Spleen (tissue), 11 donors: ENCODE data around the gene EQTN. TPM values are rescaled to one million over a fixed set of nuclear protein-coding genes. Genes with fewer than 3 reads are reported as not detected.

Experiments
- DNase-seq: peaks from one replicate; pipeline ENCODE4 v3.0.0-alpha.2; 2020
- H3K27ac ChIP-seq, 8 donors: fragments of 200-600 bp; sonication (generic) in 7 of 8; 1 replicate in 4 of 8; 2 replicates in 4 of 8; pipeline versions ENCODE4 v1.5.0 to v1.8.0; 2016 to 2021; ENCODE audit warnings: inconsistent platforms in 4 of 8, mild to moderate bottlenecking in 4 of 8, moderate library complexity in 1 of 8
- H3K27me3 ChIP-seq, 7 donors: fragments of 200-600 bp; sonication (generic) in 6 of 7; replicated peaks in 1 of 7; 1 replicate in 4 of 7; 2 replicates in 3 of 7; pipeline versions ENCODE4 v1.5.0 to v1.8.0; 2016 to 2021; ENCODE audit warnings: inconsistent platforms in 3 of 7, mild to moderate bottlenecking in 1 of 7
- H3K36me3 ChIP-seq, 6 donors: fragments of 200-600 bp; sonication (generic) in 5 of 6; 1 replicate in 4 of 6; 2 replicates in 2 of 6; pipeline versions ENCODE4 v1.5.0 to v1.8.0; 2016 to 2021; ENCODE audit warnings: inconsistent platforms in 2 of 6
- H3K4me1 ChIP-seq, 6 donors: fragments of 200-600 bp; sonication (generic) in 5 of 6; 1 replicate in 3 of 6; 2 replicates in 3 of 6; pipeline versions ENCODE4 v1.5.0 to v1.8.0; 2016 to 2021; ENCODE audit warnings: inconsistent platforms in 3 of 6
- H3K4me3 ChIP-seq, 8 donors: fragments of 200-600 bp; sonication (generic) in 7 of 8; 1 replicate in 4 of 8; 2 replicates in 4 of 8; pipeline versions ENCODE4 v1.5.0 to v1.8.0; 2016 to 2021; ENCODE audit warnings: inconsistent platforms in 4 of 8, mild to moderate bottlenecking in 4 of 8, moderate library complexity in 2 of 8
- H3K9me3 ChIP-seq, 8 donors: fragments of 200-600 bp; sonication (generic) in 7 of 8; 1 replicate in 4 of 8; 2 replicates in 4 of 8; pipeline versions ENCODE4 v1.5.0 to v1.8.0; 2016 to 2021; ENCODE audit warnings: inconsistent platforms in 4 of 8
- CTCF ChIP-seq, 11 experiments: fragments of 200-600 bp in 7 of 11; fragments of 450-650 bp in 4 of 11; sonication (generic) in 4 of 11; IDR thresholded peaks in 8 of 11; conservative IDR thresholded peaks in 3 of 11; 1 replicate in 7 of 11; 2 replicates in 4 of 11; pipeline versions ENCODE4 v1.4.0 to v1.8.0; 2016 to 2021; ENCODE audit warnings: antibody characterized with exemption in 11 of 11, inconsistent platforms in 4 of 11, mild to moderate bottlenecking in 1 of 11
- POLR2A ChIP-seq, 3 donors: fragments of 450-650 bp; IDR thresholded peaks; one replicate each; pipeline ENCODE4 v1.5.1; 2017; ENCODE audit warnings: antibody characterized with exemption in 3 of 3, mild to moderate bottlenecking in 1 of 3
- POLR2AphosphoS5 ChIP-seq, 3 donors: sonication (generic); formaldehyde crosslinking; IDR thresholded peaks; one replicate each; pipeline ENCODE4 v1.5.1; 2017; ENCODE audit warnings: antibody characterized with exemption in 3 of 3
- WGBS, 5 donors: extraction: QIAGEN DNeasy Blood & Tissue Kit in 3 of 5; methylation state at CpG; one replicate each; pipeline versions ENCODE4 v1.1.5 to v1.1.7; 2013 to 2018; 5-methylcytosine and 5-hydroxymethylcytosine counted together
- intact Hi-C: fragments of 100-400 bp; cut with DNase I; formaldehyde crosslinking; loops from one replicate; pipeline ENCODE4 v1.15.0; 2023; ENCODE audit warnings: low total_unique reads
- polyA plus RNA-seq, 3 donors: library from polyadenylated mRNA; stranded (reverse); fragments of 200-250 nt; gene quantifications; one replicate each; pipeline ENCODE4 v1.2.1, GENCODE V29; 2013
- total RNA-seq, 7 donors: library from RNA; depleted of rRNA in 3 of 7; stranded (reverse); fragments of >200 nt in 3 of 7; fragmentation: NEBNext Ultra II Directional in 4 of 7; extraction: Animal tissue kit (Norgen Biotek cat#: 25700) in 4 of 7; gene quantifications; one replicate each; pipeline versions ENCODE4 v1.1.0 to v1.2.1, GENCODE V29; 2016 to 2021
- donor health status: healthy with polysubstance abuse.
- donor health status: DM: no; HTN: no; CAD: no; lungs with moderate emphysema.
- donor health status: DM: no; HTN: no; CAD: no.
- donor health status: Bipolar disorder and iron deficiency.
- donor health status: healthy.
- donor health status: DM: no; HTN: no; CAD: no.
- donor health status: DM: yes; HTN: yes; CAD: no.

EQTN gene
- total and polyA plus RNA-seq, 10 donors: 0.26 to 1.3 (median 0.35) TPM; not detected in 5

- TF ChIP-seq CTCF (IDR thresholded peaks at IDR 0.05 in 8 of 11, conservative IDR thresholded peaks at IDR 0.05 in 3 of 11): no peak
- TF ChIP-seq POLR2A (IDR thresholded peaks at IDR 0.05): no peak
- intact Hi-C loops: no loop called here
- H3K27ac ChIP-seq: no peak overlapping the region
- peaks cover 4 to 6% (median 5%) of the 10 kb centered on the region in 6 donors for H3K4me1 ChIP-seq
- H3K9me3 ChIP-seq: no peaks in the 10 kb centered on the region
- 82 to 88% (median 84%) methylated on average over 3 of the region's 3 CpGs for WGBS, 5 donors
- H3K36me3 ChIP-seq: peaks cover 0 to 53% (median 2%) of the 10 kb centered on the region in 6 donors
- no peak overlapping the region for H3K4me3 ChIP-seq
- no peak for DNase-seq
- no peaks in the 10 kb centered on the region for H3K27me3 ChIP-seq
These were observed 31.5 kb upstream of the EQTN start for GRCh38 chr9:27328483-27328882.

GRCh38 chr9:27311184-27311583 lies 14.2 kb upstream of the EQTN start:
- H3K4me3 ChIP-seq: no peak overlapping the region
- 88 to 98% (median 92%) methylated on average over 2 of the region's 2 CpGs for WGBS, 5 donors
- H3K27me3 ChIP-seq: no peaks in the 10 kb centered on the region
- intact Hi-C loops: no loop called here
- H3K4me1 ChIP-seq: no peaks in the 10 kb centered on the region
- H3K9me3 ChIP-seq: no peaks in the 10 kb centered on the region
- no peaks in the 10 kb centered on the region for H3K36me3 ChIP-seq
- DNase-seq: no peak
- no peak overlapping the region for H3K27ac ChIP-seq
- no peak for TF ChIP-seq POLR2A (IDR thresholded peaks at IDR 0.05)
- no peak for TF ChIP-seq POLR2AphosphoS5 (IDR thresholded peaks at IDR 0.05)
- TF ChIP-seq CTCF (IDR thresholded peaks at IDR 0.05 in 8 of 11, conservative IDR thresholded peaks at IDR 0.05 in 3 of 11): no peak

- Histone ChIP-seq H3K27me3 (no peaks in the 10 kb centered on the region), H3K4me1 (no peaks in the 10 kb centered on the region), H3K4me3 (no peak overlapping the region), H3K9me3 (no peaks in the 10 kb centered on the region), H3K36me3 (no peaks in the 10 kb centered on the region), H3K27ac (no peak overlapping the region)
- 70 to 78% (median 72%) methylated on average over 2 of the region's 2 CpGs for WGBS, 5 donors
- DNase-seq: no peak
- intact Hi-C loops: no loop called here
- TF ChIP-seq POLR2AphosphoS5 (IDR thresholded peaks at IDR 0.05): no peak
- no peak for TF ChIP-seq CTCF (IDR thresholded peaks at IDR 0.05 in 8 of 11, conservative IDR thresholded peaks at IDR 0.05 in 3 of 11)
- no peak for TF ChIP-seq POLR2A (IDR thresholded peaks at IDR 0.05)
These were observed 13.6 kb upstream of the EQTN start for GRCh38 chr9:27310582-27310981.

GRCh38 chr9:27308691-27309390 lies 11.9 kb upstream of the EQTN start:
- TF ChIP-seq POLR2A (IDR thresholded peaks at IDR 0.05) (no peak), CTCF (IDR thresholded peaks at IDR 0.05 in 8 of 11, conservative IDR thresholded peaks at IDR 0.05 in 3 of 11) (no peak), POLR2AphosphoS5 (IDR thresholded peaks at IDR 0.05) (no peak)
- 71 to 89% (median 84%) methylated on average over 4 of the region's 4 CpGs for WGBS, 5 donors
- H3K36me3 ChIP-seq: no peaks in the 10 kb centered on the region
- H3K27me3 ChIP-seq: no peaks in the 10 kb centered on the region
- DNase-seq: no peak
- intact Hi-C loops: no loop called here
- no peaks in the 10 kb centered on the region for H3K4me1 ChIP-seq
- no peak overlapping the region for H3K4me3 ChIP-seq
- H3K9me3 ChIP-seq: no peaks in the 10 kb centered on the region
- H3K27ac ChIP-seq: no peak overlapping the region
